Naive thymus-derived CD8-positive, alpha-beta T cell (primary cell): ENCODE measurements around the gene NHSL2. TPM values are rescaled to one million over a fixed set of nuclear protein-coding genes. Genes with fewer than 3 reads are reported as not detected.

Source experiments
- ATAC-seq, 2 donors: fragments of 150-1000 bp; cut with Tn5 transposase in 1 of 2; sonication (Bioruptor Pico), chemical (Tn5 transposase) in 1 of 2; 1 replicate in 1 of 2; 2 replicates in 1 of 2; pipeline ENCODE4 v1.10.0; 2021; ENCODE audit warnings: mild to moderate bottlenecking in 2 of 2, moderate library complexity in 2 of 2
- POLR2A ChIA-PET: fragments of 350-600 bp; sonication (Branson Sonifier 250); formaldehyde crosslinking; loops from one replicate; lab custom pipeline; 2021; ENCODE audit warnings: antibody characterized with exemption; lab: Charles Lee
- DNase-seq, 10 donors: peaks; one replicate each; pipeline versions ENCODE4 v3.0.0 to v3.0.0-alpha.2; 2020 to 2022
- H3K27ac Mint-ChIP-seq, 10 donors: one replicate each; pipeline ENCODE4 v1.8.0; 2020 to 2022; ENCODE audit warnings: mild to moderate bottlenecking in 10 of 10, mixed read lengths in 10 of 10, moderate library complexity in 4 of 10, inconsistent platforms in 1 of 10
- H3K27me3 Mint-ChIP-seq, 5 donors: one replicate each; pipeline ENCODE4 v1.8.0; 2021 to 2022; ENCODE audit warnings: mixed read lengths in 5 of 5
- H3K36me3 Mint-ChIP-seq, 3 donors: one replicate each; pipeline ENCODE4 v1.8.0; 2020 to 2022; ENCODE audit warnings: mixed read lengths in 3 of 3, mild to moderate bottlenecking in 2 of 3, inconsistent platforms in 1 of 3
- H3K4me1 Mint-ChIP-seq, 4 donors: one replicate each; pipeline ENCODE4 v1.8.0; 2021 to 2022; ENCODE audit warnings: mixed read lengths in 4 of 4
- H3K4me3 Mint-ChIP-seq, 10 donors: one replicate each; pipeline ENCODE4 v1.8.0; 2020 to 2022; ENCODE audit warnings: mild to moderate bottlenecking in 10 of 10, mixed read lengths in 10 of 10, moderate library complexity in 6 of 10, inconsistent platforms in 1 of 10
- H3K9me3 Mint-ChIP-seq, 9 donors: one replicate each; pipeline ENCODE4 v1.8.0; 2020 to 2022; ENCODE audit warnings: mixed read lengths in 9 of 9, mild to moderate bottlenecking in 3 of 9, inconsistent platforms in 1 of 9, moderate library complexity in 1 of 9
- polyA plus RNA-seq, 3 donors: library from polyadenylated mRNA; unstranded; fragments of 300-500 nt; fragmentation: Illumina TruSeq; gene quantifications; one replicate each; pipeline ENCODE4 v1.2.3, GENCODE V29; 2021
- total RNA-seq, 8 experiments: library from RNA in 2 of 8; stranded (reverse) in 2 of 8; gene quantifications; one replicate each; pipeline ENCODE4 v1.2.3 and lab custom pipeline; 2021 to 2026

Gene NHSL2
- total and polyA plus RNA-seq, 5 experiments from 2014 or later = 0.09 to 2.6 (median 0.52) TPM

GRCh38 chrX:71996136-71996535 is 85.5 kb downstream of the NHSL2 start:
- H3K4me1 Mint-ChIP-seq = peaks cover 8 to 29% (median 19%) of the 10 kb centered on the region in 4 donors
- no peaks in the 10 kb centered on the region for H3K36me3 Mint-ChIP-seq
- no peak overlapping the region for H3K4me3 Mint-ChIP-seq
- no peak for ATAC-seq
- POLR2A ChIA-PET = no interaction called here
- no peaks in the 10 kb centered on the region for H3K9me3 Mint-ChIP-seq
- no peak for DNase-seq
- peaks cover 0 to 8% (median 2%) of the 10 kb centered on the region in 5 donors for H3K27me3 Mint-ChIP-seq
- no peak overlapping the region for H3K27ac Mint-ChIP-seq

- Mint-ChIP-seq H3K27ac (no peak overlapping the region), H3K4me3 (no peak overlapping the region), H3K9me3 (no peaks in the 10 kb centered on the region), H3K4me1 (peaks cover 8 to 25% (median 16%) of the 10 kb centered on the region in 4 donors), H3K36me3 (no peaks in the 10 kb centered on the region), H3K27me3 (peaks cover 0 to 15% (median 2%) of the 10 kb centered on the region in 5 donors)
- DNase-seq (no peak), ATAC-seq (no peak)
- POLR2A ChIA-PET = no interaction called here
Measured at GRCh38 chrX:71996826-71997225, 86.2 kb downstream of the NHSL2 start.

GRCh38 chrX:71997320-71997719 is 86.7 kb downstream of the NHSL2 start:
- no peak for ATAC-seq
- Mint-ChIP-seq H3K27me3 (peaks cover 0 to 16% (median 2%) of the 10 kb centered on the region in 5 donors), H3K36me3 (no peaks in the 10 kb centered on the region), H3K27ac (no peak overlapping the region), H3K4me1 (peaks cover 4 to 20% (median 11%) of the 10 kb centered on the region in 4 donors), H3K9me3 (no peaks in the 10 kb centered on the region), H3K4me3 (no peak overlapping the region)
- POLR2A ChIA-PET = no interaction called here
- no peak for DNase-seq

DNA sequence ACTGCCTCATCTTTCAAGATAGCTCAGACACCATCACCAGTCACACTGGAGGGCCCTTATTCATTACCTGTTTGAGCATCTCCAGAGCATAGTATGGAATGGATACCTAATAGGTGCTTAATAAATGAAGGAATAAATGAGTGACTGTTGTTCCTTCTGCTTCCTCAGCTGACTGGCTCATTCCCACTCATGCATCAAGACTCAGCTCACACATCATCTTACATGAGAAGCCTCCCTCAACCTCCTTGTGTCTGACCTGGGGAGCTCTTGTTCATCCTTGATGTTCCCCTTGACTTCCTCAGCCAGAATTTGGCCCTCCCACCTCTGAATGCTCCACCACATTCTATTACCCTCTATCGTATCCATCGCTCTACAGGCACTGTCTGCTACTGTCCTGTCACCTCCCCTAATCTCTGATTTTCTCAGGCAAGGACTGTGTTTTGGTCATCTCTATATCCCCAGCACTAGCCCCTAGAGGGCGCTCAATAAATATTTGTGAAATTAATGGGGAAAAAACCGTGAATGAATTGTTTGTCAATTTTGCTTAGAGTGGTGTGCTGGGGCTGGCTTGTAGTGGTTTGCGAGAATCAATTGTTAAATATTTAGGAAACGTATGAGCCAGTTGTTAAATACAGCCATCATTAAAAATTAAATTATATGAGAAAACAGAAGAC is 88.3 kb downstream of the NHSL2 start:
- POLR2A ChIA-PET = no interaction called here
- Mint-ChIP-seq H3K27ac (peak overlapping the region in 1 of 10 donors; percentile 18), H3K36me3 (no peaks in the 10 kb centered on the region), H3K9me3 (no peaks in the 10 kb centered on the region), H3K4me1 (peaks cover 0 to 8% (median 3%) of the 10 kb centered on the region in 4 donors), H3K4me3 (no peak overlapping the region), H3K27me3 (peaks cover 0 to 16% (median 2%) of the 10 kb centered on the region in 5 donors)
- DNase-seq (peak in 6 of 10 donors; percentile 6 to 40 (median 24)), ATAC-seq (peak; percentile 36 to 47)

- Mint-ChIP-seq H3K36me3 (no peaks in the 10 kb centered on the region), H3K4me1 (peaks cover 0 to 3% (median under 1%) of the 10 kb centered on the region in 4 donors), H3K4me3 (no peak overlapping the region), H3K27me3 (peaks cover 0 to 16% (median 2%) of the 10 kb centered on the region in 5 donors), H3K27ac (no peak overlapping the region), H3K9me3 (no peaks in the 10 kb centered on the region)
- ATAC-seq (no peak), DNase-seq (no peak)
- POLR2A ChIA-PET = no interaction called here
Measured at GRCh38 chrX:71999535-71999934, 88.9 kb downstream of the NHSL2 start.

GRCh38 chrX:72001471-72001870 is 90.8 kb downstream of the NHSL2 start:
- no peak for DNase-seq
- H3K4me3 Mint-ChIP-seq = no peak overlapping the region
- no peaks in the 10 kb centered on the region for H3K36me3 Mint-ChIP-seq
- no peak for ATAC-seq
- H3K9me3 Mint-ChIP-seq = no peaks in the 10 kb centered on the region
- POLR2A ChIA-PET = interaction anchor here (1.0 kb wide), 1 partner anchor 276 kb away, joined by 3 read pairs; the partner anchor contains the start of gene RPS4X
- H3K4me1 Mint-ChIP-seq = no peaks in the 10 kb centered on the region
- peak overlapping the region in 1 of 10 donors; percentile 48 for H3K27ac Mint-ChIP-seq
- peaks cover 0 to 16% (median 2%) of the 10 kb centered on the region in 5 donors for H3K27me3 Mint-ChIP-seq

DNA sequence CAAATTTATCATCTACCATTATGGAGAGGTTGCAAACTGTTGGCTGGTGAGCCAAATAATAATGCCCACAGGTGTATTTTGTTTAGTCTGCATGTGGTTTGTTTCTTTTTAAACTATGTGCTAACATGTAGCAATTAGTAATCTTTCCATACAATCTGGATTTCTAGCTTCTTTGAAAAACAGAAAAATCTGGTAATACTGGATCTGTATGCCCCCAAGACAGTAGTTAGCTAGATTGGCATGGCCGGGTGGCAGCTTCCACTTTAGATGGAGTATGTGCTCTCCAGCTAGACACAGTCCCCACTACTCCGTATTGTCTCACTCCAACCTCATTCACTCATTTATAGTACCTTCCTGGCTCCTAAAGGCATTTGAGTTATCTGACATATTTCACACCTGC is 91.3 kb downstream of the NHSL2 start:
- H3K4me1 Mint-ChIP-seq = no peaks in the 10 kb centered on the region

DNA sequence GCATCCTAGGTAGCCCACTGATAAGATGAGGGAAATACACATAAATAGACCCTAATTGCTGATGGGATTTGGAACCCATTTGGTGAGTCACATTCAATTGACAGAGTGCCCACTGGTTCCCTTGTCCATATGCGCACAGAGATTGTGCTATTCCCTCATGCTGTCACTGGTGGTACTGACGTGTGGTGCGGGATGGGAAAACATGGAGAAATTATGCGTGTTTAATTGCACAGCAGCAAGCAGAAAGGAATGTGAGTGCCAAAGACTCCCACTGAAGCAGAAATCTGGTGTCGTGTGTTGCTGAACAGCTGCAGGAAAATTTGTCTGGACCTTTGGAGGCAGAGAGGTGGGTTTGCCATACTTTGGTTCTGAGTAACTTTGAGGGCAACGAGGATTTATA is 92.2 kb downstream of the NHSL2 start:
- H3K4me3 Mint-ChIP-seq = no peak overlapping the region
- DNase-seq = no peak
- peaks cover 0 to 16% (median 2%) of the 10 kb centered on the region in 5 donors for H3K27me3 Mint-ChIP-seq
- H3K36me3 Mint-ChIP-seq = no peaks in the 10 kb centered on the region
- ATAC-seq = no peak
- POLR2A ChIA-PET = no interaction called here
- H3K9me3 Mint-ChIP-seq = no peaks in the 10 kb centered on the region
- H3K4me1 Mint-ChIP-seq = no peaks in the 10 kb centered on the region
- no peak overlapping the region for H3K27ac Mint-ChIP-seq

More for the DNA sequence above, 91.3 kb downstream of the NHSL2 start:
- no peak for ATAC-seq
- Mint-ChIP-seq H3K27ac (no peak overlapping the region), H3K9me3 (no peaks in the 10 kb centered on the region), H3K36me3 (no peaks in the 10 kb centered on the region), H3K4me3 (no peak overlapping the region), H3K27me3 (peaks cover 0 to 16% (median 2%) of the 10 kb centered on the region in 5 donors)
- POLR2A ChIA-PET = interaction anchor here (1.0 kb wide), 1 partner anchor 275 kb away, joined by 3 read pairs; the partner anchor contains the start of gene RPS4X
- DNase-seq = no peak

DNA sequence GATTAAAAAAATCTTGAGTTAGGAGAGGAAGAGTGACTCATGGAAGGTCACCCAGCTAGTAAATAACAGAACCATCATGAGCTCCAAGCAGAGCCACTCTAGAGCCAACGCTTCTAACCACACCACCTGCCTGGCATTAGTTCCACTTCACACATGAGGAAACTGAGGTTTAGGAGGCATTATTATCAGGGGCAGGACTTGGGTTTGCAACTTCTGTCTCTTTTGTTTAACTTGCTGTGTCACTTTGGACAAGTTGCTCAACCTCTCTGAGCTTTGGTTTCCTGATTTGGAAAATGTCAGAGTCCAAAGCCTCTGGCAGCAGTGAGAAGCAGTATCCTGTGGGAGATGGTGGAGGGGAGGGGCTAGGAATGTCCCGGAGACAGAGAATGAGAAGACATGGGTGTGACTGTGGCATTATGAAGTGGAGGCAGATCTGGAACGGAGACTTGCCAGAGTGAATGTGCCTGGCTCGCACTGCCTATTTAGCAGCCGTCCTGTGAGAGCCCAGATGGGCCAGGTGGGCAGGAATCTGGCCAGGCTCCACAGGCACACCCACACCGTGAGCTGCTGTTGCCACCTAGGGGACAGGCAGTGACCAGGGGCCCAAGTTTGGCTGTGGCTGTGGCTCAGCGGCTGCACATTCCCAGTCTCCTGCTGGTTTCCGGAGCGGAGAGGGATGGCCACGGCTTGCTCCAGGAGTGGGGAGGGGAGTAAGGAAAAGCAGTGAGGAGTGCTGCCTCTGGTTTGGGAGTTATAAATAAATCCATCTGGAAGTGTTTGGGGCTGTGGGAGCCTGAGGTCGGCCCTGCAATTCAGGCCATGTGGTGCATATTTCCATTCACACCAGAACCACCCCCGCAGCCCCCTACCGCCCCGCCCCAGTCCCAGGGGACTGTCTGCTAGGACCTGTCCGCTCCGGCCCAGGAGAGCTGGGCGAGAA is 93.4 kb downstream of the NHSL2 start:
- H3K9me3 Mint-ChIP-seq = no peaks in the 10 kb centered on the region
- H3K4me1 Mint-ChIP-seq = no peaks in the 10 kb centered on the region
- no peak for DNase-seq
- peaks cover 0 to 16% (median under 1%) of the 10 kb centered on the region in 5 donors for H3K27me3 Mint-ChIP-seq
- no peak for ATAC-seq
- H3K36me3 Mint-ChIP-seq = no peaks in the 10 kb centered on the region
- H3K27ac Mint-ChIP-seq = no peak overlapping the region
- POLR2A ChIA-PET = no interaction called here
- H3K4me3 Mint-ChIP-seq = no peak overlapping the region

- no peaks in the 10 kb centered on the region for H3K9me3 Mint-ChIP-seq
- POLR2A ChIA-PET = no interaction called here
Measured at GRCh38 chrX:72005046-72005445, 94.4 kb downstream of the NHSL2 start.

DNA sequence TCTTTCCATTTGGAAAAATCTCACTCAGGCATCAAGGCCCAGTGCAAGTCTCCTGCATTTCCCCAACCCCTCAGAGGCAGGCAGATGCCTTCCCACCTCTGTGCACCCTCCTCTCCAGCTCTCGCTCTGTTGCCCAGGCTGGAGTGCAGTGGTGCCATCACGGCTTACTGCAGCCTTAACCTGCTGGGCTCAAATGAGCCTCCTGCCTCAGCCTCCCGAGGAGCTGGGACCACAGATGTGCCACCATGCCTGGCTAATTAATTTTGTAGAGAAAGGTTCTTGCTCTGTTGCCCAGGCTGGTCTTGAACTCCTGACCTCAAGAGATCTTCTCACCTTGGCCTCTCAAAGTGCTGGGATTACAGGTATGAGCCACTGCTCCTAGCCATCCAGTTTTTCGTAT is 95.8 kb downstream of the NHSL2 start:
- POLR2A ChIA-PET = no interaction called here
- DNase-seq = no peak
- Mint-ChIP-seq H3K36me3 (no peaks in the 10 kb centered on the region), H3K4me1 (no peaks in the 10 kb centered on the region), H3K27me3 (peaks cover 0 to 5% (median 0%) of the 10 kb centered on the region in 5 donors), H3K27ac (no peak overlapping the region), H3K4me3 (no peak overlapping the region), H3K9me3 (peaks cover 0 to 4% (median 0%) of the 10 kb centered on the region in 9 donors)
- no peak for ATAC-seq

More at GRCh38 chrX:72005046-72005445, 94.4 kb downstream of the NHSL2 start:
- H3K4me1 Mint-ChIP-seq = no peaks in the 10 kb centered on the region
- peak overlapping the region in 1 of 10 donors; percentile 75 for H3K27ac Mint-ChIP-seq
- H3K27me3 Mint-ChIP-seq = peaks cover 0 to 16% (median 0%) of the 10 kb centered on the region in 5 donors
- H3K36me3 Mint-ChIP-seq = no peaks in the 10 kb centered on the region
- DNase-seq = no peak
- H3K4me3 Mint-ChIP-seq = no peak overlapping the region
- ATAC-seq = no peak

- Mint-ChIP-seq H3K4me1 (no peaks in the 10 kb centered on the region), H3K27me3 (peaks cover 0 to 3% (median 0%) of the 10 kb centered on the region in 5 donors), H3K9me3 (peaks cover 0 to 4% (median 0%) of the 10 kb centered on the region in 9 donors), H3K36me3 (no peaks in the 10 kb centered on the region), H3K27ac (no peak overlapping the region), H3K4me3 (no peak overlapping the region)
- ATAC-seq (no peak), DNase-seq (no peak)
- POLR2A ChIA-PET = no interaction called here
Measured at GRCh38 chrX:72009731-72010130, 99.1 kb downstream of the NHSL2 start.

- Mint-ChIP-seq H3K4me1 (no peaks in the 10 kb centered on the region), H3K27me3 (peaks cover 0 to 3% (median 0%) of the 10 kb centered on the region in 5 donors), H3K36me3 (no peaks in the 10 kb centered on the region), H3K9me3 (peaks cover 0 to 4% (median 0%) of the 10 kb centered on the region in 9 donors), H3K27ac (no peak overlapping the region), H3K4me3 (no peak overlapping the region)
- ATAC-seq (no peak), DNase-seq (no peak)
- POLR2A ChIA-PET = no interaction called here
Measured at GRCh38 chrX:72011734-72012133, 101.1 kb downstream of the NHSL2 start.
